ENCODE results near the gene HIC2. TPM values are rescaled to one million over a fixed set of nuclear protein-coding genes. Genes with fewer than 3 reads are reported as not detected.

The HIC2 gene
- total and polyA plus RNA-seq, 10 of the 15 experiments (the other 5 are each of a cell fraction or from before 2014, with no cell fraction given), result 0.11 to 5.0 (median 1.4) TPM

- no peaks in the 10 kb centered on the region for H3K4me1 ChIP-seq (ENCODE audit: control insufficient read depth, insufficient read depth, low read length)
- DNase-seq (ENCODE audit: low read depth, low spot score), result no peak
- SMC1A ChIA-PET (ENCODE audit: uncharacterized antibody, unreplicated experiment), result no interaction called here
- TF ChIP-seq SUPT20H (IDR thresholded peaks at IDR 0.05; ENCODE audit: borderline replicate concordance, control insufficient read depth, low read depth, low read length) (no peak), SMAD5 (IDR thresholded peaks at IDR 0.05; ENCODE audit: low read depth) (no peak)
- RAD21 ChIA-PET (ENCODE audit: unreplicated experiment), result no interaction called here
- H3K4me2 ChIP-seq (ENCODE audit: control insufficient read depth, insufficient read depth), result no peak overlapping the region
- no peaks in the 10 kb centered on the region for H3K9me3 ChIP-seq (replicated peaks; ENCODE audit: control insufficient read depth, insufficient read depth, low read length)
- no peak for ATAC-seq
- no peak overlapping the region for H3K9ac ChIP-seq (ENCODE audit: control insufficient read depth, insufficient read depth, low read length)
- in situ Hi-C loops (cut with MboI), result no loop called here
- no peak overlapping the region for H3K27ac ChIP-seq (ENCODE audit: control insufficient read depth, insufficient read depth)
- FAIRE-seq, result no peak
- WGBS (ENCODE audit: insufficient coverage, insufficient replicate concordance, low lambda C conversion rate, missing lambda C conversion rate), result 83% methylated on average over 23 of the region's 23 CpGs
- H3K79me2 ChIP-seq (ENCODE audit: control insufficient read depth, insufficient read depth, low read length), result no peaks in the 10 kb centered on the region
- H3K36me3 ChIP-seq (ENCODE audit: control insufficient read depth in 2 of 2, insufficient read depth in 2 of 2, low read length in 1 of 2), result peaks cover 0 to 11% of the 10 kb centered on the region in 2 experiments; a peak in 3 of 4 replicates
- H3K27me3 ChIP-seq (replicated peaks in 1 of 2; ENCODE audit: control insufficient read depth in 2 of 2, insufficient read depth in 2 of 2, low read length in 1 of 2), result no peaks in the 10 kb centered on the region
- H2AFZ ChIP-seq (ENCODE audit: control insufficient read depth, low read depth, low read length), result no peak overlapping the region
- BruUV-seq (replicated peaks), result no TSS peak
- CTCF ChIA-PET, result no interaction called here
- H4K20me1 ChIP-seq (ENCODE audit: control insufficient read depth, insufficient read depth), result no peaks in the 10 kb centered on the region
- intact Hi-C loops (cut with micrococcal nuclease; ENCODE audit: unreplicated experiment), result no loop called here
- H3K4me3 ChIP-seq, result no peak overlapping the region
- POLR2A ChIA-PET, result no interaction called here
Observed at GRCh38 chr22:21449531-21450319, 32.6 kb downstream of the HIC2 start.

GRCh38 chr22:21450320-21450831 lies 33.2 kb downstream of the HIC2 start:
- no peak overlapping the region for H3K4me3 ChIP-seq
- H4K20me1 ChIP-seq (ENCODE audit: control insufficient read depth, insufficient read depth), result no peaks in the 10 kb centered on the region
- FAIRE-seq (no peak), DNase-seq (ENCODE audit: low read depth, low spot score) (no peak), ATAC-seq (no peak)
- no peak for TF ChIP-seq NBN (IDR thresholded peaks at IDR 0.05)
- TF ChIP-seq POLR2A (IDR thresholded peaks at IDR 0.05; ENCODE audit: low read depth, low read length), result peak; percentile 16; the same call in 1 of the 2 replicates
- no peak for TF ChIP-seq TARDBP (IDR thresholded peaks at IDR 0.05; ENCODE audit: borderline replicate concordance)
- TF ChIP-seq ZNF384 (IDR thresholded peaks at IDR 0.05; ENCODE audit: borderline replicate concordance, low read depth, low read length), result no peak
- no peak for TF ChIP-seq IRF5 (IDR thresholded peaks at IDR 0.05; ENCODE audit: borderline replicate concordance)
- no peak overlapping the region for H2AFZ ChIP-seq (ENCODE audit: control insufficient read depth, low read depth, low read length)
- no peaks in the 10 kb centered on the region for H3K9me3 ChIP-seq (replicated peaks; ENCODE audit: control insufficient read depth, insufficient read depth, low read length)
- POLR2A ChIA-PET, result no interaction called here
- SMC1A ChIA-PET (ENCODE audit: uncharacterized antibody, unreplicated experiment), result no interaction called here
- H3K4me2 ChIP-seq (ENCODE audit: control insufficient read depth, insufficient read depth), result no peak overlapping the region
- no peak overlapping the region for H3K27ac ChIP-seq (ENCODE audit: control insufficient read depth, insufficient read depth)
- H3K27me3 ChIP-seq (replicated peaks in 1 of 2; ENCODE audit: control insufficient read depth in 2 of 2, insufficient read depth in 2 of 2, low read length in 1 of 2), result no peaks in the 10 kb centered on the region
- CTCF ChIA-PET, result no interaction called here
- H3K9ac ChIP-seq (ENCODE audit: control insufficient read depth, insufficient read depth, low read length), result no peak overlapping the region
- 72% methylated on average over 19 of the region's 19 CpGs for WGBS (ENCODE audit: insufficient coverage, insufficient replicate concordance, low lambda C conversion rate, missing lambda C conversion rate)
- in situ Hi-C loops (cut with MboI) (no loop called here), intact Hi-C loops (cut with micrococcal nuclease; ENCODE audit: unreplicated experiment) (no loop called here)
- peaks cover 0 to 11% of the 10 kb centered on the region in 2 experiments; a peak in 3 of 4 replicates for H3K36me3 ChIP-seq (ENCODE audit: control insufficient read depth in 2 of 2, insufficient read depth in 2 of 2, low read length in 1 of 2)
- RAD21 ChIA-PET (ENCODE audit: unreplicated experiment), result no interaction called here
- no peaks in the 10 kb centered on the region for H3K79me2 ChIP-seq (ENCODE audit: control insufficient read depth, insufficient read depth, low read length)
- H3K4me1 ChIP-seq (ENCODE audit: control insufficient read depth, insufficient read depth, low read length), result no peaks in the 10 kb centered on the region
- BruUV-seq (replicated peaks), result no TSS peak

Data from GM12878 (cell line).